HG02852 (cell line): ENCODE results near the gene TXNL4B.
A peak's percentile ranks its signal among the peaks of the same experiment; 100 is the strongest.

ENCODE experiments used
- ATAC-seq: cut with Tn5 transposase; IDR thresholded peaks from one replicate; pipeline ENCODE4 v1.9.1; 2021; ENCODE audit warnings: mild to moderate bottlenecking, moderate library complexity; ENCODE audit not compliant: unreplicated experiment

Gene TXNL4B

DNA sequence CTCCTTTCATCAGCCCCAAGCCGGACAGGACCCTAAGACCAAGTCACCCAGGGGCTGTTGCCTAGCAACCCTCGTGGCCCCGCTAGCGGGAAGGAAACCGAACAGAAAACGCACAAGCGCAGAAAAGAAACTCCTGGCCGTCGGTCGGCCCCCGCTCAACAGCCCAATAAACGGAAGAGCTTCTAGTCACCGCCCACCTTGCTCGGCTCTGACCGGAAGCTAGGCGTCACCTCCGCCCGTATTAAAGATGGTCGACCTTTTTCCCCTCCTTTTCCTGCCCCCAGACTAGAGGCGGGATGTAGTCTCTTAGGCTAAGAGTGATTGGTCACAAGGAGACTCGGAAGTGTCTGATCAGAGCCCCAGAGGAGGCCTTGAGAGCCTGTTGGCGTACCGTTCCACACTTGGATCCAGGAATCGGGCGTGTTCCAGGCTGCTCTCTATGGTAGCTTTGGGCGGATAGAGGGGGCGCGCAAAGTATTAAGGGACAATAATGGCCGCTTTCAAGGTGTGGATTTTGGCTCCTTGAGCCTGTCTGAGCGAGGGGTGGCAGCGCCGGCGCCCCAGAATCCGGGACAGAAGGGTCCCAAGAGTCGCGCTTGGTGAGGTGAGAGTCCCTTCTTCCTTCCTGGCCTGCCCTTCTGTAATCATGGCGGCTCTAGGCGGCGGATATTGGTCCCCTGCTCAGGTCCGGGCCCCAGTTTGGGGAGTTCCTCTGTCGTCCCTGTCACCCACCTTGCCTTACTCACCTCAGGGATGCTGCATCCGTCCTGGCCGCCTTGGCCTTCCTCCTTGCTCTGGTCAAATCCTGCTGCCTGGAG lies at the start of gene TXNL4B, which contains the start of gene DHX38:
Gene TXNL4B (minus strand): TSS at position 173 of the 818 bp plus-strand sequence. CDS start 2,871 bp downstream, outside the sequence.
Gene DHX38 (plus strand): TSS at position 400 of the 818 bp plus-strand sequence. CDS start 2,311 bp downstream, outside the sequence.
- peak; percentile 97 for ATAC-seq

DNA sequence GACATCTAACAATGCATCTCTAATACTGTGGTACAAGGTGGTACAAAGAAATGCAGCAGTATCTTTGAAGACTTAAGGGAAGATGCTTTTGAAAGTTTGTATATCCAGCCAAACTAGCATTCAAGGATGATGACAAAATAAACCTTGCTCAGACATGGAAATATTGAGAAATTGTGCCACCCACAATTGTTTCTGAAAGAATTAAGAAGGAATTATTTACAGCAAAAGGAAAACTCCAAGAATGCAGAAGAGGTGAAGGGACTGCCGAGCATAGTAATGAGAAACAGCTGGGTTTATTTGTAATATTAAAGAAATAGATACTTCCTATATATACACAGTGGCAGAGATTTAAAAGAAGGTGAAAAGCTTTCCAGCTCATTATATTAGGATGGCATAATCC lies 49.1 kb upstream of the TXNL4B start:
- no peak for ATAC-seq

DNA sequence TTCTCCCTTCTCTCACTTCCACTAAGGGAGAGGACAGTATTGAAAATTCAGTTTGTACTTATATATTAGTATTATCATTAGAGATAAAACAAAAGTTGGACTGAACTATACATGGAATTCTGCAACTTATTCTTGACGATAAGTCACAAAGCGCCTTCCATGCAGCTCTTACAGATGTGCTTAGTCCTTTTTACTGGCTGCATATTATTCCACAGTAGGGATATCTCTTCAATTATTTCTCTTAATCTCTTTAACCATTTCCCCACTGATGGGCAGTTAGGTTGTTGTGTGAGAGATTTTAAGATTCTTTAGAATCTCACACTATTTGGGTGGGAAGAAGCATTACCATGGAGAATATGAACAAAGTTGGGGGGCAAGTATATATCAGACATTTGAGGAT lies 46.5 kb upstream of the TXNL4B start:
- no peak for ATAC-seq

DNA sequence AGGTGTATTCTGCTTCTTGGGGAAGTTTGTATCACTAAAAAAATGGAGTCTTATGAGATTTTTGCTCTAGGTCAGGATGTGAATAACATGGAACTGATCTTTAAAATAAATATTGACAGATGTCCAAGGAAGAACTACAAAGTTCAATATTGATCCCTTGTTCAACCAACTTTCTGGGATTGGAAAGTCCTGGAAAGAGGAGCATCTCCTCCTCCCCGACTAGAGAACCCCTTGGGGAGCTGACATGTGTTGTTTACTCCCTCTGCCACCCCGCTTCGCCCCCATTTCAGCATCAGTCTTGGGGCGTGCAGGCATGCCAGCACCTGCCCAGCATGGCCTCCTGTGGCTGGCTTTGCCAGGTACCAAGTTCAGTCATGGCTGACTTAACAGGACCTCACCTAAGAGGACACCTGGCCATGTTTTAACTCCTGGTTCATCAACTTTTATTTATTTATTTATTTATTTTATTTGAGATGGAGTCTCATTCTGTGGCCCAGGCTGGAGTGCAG lies 44.7 kb upstream of the TXNL4B start:
- no peak for ATAC-seq

DNA sequence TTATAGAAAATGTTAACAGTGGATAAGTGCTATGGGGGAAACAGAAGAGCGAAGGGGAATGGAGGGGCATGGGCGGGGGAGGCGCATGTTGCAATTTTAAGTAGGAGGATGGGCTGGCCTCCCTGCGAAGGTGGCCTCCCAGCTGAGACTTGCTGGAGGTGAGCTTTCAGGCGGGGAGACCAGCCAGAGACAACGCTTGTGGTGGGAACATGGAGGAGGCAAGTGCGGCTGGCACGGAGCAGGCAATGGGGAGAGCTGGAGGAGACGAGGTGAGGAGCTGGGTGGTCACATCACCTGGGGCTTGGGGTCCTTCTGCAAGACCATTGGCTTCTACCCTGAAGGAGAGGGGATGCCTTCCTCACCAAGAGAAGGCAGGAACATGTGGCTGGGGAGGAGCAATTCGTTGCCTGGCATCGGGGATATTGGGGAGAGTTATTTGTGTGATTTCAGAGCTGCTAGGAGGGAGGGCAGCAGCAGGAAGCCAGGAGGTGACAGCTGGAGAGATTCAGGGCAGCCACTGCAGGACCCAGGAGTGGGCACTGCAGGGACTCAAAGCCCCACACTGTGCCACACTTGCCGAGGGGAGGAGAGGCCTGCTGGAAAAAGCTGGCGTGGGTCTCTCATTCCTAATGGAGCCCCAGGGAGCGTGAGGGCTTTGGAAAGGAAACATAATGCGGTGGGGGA lies 44.1 kb upstream of the TXNL4B start:
- no peak for ATAC-seq

DNA sequence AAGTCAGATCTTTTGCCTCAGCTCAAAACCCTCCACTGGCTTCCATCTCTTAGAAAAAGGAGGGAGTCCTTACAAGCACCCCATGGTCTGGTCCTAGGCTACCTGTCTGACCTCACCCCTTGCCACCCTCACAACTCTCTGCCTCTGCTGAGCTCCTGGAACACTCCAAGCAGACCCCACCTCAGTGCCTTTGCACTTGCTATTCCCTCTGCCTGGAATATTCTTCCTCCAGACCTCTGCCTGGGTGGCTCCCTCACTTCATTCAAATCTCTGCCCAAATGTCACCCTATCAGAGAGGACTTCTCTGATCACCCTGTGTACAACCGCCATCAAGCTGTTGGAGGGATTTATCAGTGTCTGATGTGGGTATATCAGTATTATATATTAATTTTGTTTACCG lies 41.1 kb upstream of the TXNL4B start:
- ATAC-seq: no peak

DNA sequence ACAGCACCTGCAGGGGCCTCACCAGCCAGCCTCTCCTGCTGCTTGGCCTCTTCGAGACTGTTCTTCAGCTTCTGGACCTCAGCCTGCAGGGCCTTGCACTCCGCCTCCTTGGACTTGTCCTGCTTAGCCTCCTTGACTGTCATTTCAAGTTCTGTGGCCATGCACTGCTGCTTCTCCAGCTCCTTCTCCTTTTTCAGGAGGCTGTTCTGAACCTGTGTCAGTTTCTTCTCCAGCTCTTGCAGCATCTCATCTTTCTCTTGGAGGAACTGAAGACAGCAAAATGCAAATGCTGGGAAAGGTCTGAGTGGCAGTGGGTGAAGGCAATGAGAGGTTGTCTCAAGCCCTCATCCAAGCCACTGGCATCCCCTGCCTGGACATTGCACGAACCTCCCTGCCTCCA lies 39.3 kb upstream of the TXNL4B start:
- ATAC-seq: no peak

DNA sequence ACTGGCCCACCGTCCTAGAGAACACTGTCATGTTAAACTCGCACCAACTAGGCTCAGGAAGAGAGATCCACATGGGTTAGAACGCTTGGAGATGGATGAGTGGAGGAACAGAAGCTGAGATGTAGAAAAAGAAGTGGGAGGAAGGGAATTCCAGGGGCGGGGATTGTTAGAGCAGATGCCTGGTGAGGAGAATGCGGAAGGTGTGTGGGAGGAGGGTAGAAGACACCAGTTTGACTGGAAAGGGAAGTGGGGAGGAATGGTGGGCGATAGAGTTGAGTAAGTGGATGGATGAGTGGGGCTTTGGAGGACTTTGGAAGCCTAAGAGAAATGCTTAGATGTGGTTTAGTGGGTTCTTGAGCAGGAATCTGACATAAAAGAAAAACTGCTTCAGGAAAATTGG lies 37.6 kb upstream of the TXNL4B start:
- no peak for ATAC-seq

DNA sequence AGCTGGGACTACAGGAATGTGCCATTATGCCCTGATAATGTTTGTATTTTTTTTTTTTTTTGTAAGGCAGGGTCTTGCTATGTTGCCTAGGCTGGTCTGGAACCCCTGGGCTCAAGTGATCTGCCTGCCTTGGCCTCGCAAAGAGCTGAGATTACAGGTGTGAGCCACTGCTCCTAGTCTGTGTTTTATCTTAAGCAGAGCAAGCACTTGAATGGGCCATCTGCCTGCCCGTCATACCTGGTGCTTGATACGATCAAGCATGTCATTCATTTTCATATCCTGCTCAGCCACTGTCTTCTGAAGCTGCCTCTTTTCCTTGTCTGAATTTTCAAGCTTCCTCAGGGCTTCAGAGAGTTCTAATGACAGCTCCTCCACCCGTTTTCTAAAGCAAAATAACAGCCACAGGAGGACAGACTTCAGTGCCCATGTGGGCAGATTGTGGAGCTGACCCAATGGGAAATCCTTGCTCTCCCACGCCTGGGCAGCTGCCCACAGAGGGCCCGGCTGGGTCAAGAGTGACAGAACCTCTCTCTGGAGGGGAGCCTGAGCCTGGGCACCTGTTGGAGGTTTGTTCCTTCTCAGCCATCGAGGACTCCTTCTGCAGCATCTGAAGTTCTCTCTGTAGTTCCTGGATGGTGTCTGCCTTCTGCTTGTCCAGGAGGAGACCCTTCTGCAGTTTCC lies 36.7 kb upstream of the TXNL4B start:
- no peak for ATAC-seq

DNA sequence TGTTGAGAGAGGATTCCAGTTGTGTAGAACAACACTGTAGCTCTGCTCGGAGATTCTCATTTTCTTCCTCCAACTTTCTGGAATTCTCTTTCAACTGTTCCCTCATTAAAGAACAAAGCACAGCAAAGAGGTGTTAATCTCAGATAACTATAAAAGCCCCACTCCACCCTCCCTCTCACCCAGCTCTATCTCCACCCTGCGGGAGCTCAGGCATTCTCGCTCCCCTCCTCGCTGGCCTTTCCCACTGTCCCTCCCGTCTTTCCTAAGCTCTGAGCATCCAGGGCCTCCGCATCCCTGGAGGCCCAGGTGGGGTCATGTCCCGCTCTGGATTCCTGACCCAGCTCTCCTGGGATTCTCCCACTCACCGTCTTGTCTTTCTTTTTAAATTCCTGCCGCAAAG lies 35.3 kb upstream of the TXNL4B start:
- ATAC-seq: no peak

DNA sequence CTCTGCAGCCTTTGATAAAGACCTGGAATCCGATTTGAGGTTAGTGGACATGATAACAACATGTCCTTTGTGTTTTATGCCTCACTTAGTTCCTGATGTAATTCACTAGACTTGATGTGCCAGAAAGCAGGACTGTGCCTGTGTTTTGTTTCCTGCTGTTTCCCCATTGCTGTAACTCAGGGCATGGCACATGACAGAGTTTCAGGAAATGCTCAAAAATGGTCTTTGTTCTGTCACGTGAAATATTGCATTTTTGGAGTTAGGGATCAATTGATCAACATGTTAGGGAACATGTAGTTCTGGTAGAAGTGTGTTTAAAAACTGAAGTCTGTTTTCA lies 33.0 kb upstream of the TXNL4B start:
- ATAC-seq: no peak

DNA sequence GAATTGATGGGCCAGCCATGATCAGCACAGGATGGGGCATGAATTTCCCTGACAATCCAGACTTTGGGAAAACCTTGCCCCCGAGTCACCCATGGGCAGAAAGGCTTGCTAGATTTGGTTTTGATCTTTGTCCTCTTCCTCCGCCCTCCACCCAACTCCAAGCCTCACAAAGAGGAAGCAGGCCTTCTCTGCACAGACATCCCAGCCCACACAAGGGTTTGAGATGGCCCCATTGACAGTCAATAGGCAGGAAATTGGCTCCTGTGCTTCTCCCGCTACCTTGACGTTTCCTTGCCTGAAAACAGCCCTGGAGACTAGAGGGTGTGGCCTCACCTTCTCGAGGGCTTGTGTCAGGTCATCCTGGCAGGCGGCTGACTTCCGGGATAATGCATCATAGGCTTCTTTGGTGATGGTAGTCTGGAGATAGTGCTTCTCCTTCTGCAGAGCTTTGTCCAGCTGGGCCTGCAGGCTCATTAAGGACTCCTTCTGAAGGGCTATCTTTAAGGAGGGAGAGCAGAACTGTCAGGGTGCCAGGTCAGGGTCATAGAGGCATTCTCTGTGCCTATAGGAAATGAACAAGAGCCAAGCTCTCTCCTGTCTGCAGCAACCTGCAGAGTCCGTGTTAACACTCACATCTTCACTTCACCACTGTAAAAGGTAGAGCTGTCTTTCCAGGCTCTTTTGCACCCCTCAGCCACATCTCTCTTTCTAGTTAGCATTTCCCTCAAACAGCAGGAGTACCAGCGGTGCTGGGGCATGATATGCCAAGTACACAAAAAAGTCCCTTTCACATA lies 32.4 kb upstream of the TXNL4B start:
- no peak for ATAC-seq

DNA sequence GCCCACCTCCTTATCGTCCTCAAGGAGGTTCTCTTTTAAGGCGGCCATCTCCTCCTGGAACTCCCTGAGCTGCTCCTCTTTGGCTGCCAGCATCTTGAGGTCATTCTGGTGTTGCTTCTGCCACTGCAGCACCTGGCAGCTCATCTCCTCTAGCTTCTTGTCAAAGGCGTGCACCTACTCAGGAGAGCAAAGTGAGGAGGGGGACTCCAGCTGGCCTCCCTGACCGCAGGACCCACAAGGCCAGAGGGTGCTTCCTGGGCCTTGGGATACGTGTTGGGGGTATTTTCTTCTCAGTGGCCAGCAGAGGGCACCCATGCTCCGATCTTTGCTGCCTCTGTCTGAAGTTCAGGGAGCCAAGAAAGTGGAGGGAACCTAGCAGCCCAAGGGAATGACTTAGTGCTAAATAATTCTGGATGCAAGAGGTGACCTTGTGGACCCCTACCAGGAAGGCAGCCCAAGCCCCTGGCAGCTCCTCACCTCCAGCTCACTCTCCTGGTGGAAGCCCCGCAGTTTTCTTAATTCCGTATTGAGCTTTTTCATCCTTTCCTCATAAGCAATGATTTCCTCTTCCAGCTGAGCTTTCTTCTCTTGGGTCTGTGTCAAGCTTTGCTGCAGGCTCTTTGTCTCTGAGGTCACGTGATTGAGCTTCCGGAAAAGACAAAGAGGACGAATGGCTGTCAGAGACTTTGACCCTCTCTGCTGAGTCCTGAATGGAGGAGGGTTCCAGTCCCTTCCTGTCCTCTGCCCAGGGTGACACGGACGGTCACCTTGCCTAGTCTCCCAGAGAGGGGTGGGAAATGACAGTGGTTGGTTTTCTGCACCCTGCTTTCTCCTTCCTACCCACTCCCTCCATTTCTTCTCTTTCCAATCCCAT lies 31.6 kb upstream of the TXNL4B start:
- peak; percentile 59 for ATAC-seq

DNA sequence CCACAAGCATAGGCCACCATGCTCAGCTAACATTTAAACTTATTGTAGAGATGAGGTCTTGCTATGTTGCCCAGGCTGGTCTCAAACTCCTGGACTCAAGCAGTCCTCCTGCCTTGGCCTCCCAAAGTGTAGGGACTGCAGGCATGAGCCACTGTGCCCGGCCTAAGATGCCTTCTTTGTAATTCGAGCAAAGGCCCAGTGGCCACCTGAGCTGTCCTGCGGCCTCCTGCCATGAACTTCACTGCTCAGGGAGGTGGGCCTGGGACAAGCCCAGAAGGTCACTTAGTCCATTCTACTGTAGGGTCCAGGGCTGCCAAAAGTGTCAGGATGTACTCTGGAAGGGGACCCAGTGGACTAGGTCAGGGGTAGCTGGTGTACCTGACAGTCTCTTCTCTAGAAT lies 30.7 kb upstream of the TXNL4B start:
- no peak for ATAC-seq

DNA sequence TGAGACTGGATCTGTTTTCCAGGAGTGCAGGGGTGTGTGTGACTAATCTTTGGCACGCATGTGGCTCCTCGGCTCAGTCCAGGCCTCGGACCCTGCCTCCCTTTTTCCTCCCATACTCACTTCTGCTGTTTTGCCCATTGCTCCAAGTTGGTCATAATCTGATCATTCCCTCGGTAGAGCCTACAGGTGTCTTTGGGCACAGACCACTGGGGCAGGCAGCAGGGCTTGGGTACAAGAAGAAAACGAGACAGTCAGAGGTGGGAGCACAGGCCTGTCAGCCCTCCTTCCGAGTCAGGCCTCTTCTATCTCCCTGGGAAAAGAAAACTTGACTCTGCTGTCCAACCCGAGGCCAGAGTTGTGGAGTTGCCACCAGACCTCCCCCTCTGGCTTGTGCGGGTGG lies 30.0 kb upstream of the TXNL4B start:
- no peak for ATAC-seq

DNA sequence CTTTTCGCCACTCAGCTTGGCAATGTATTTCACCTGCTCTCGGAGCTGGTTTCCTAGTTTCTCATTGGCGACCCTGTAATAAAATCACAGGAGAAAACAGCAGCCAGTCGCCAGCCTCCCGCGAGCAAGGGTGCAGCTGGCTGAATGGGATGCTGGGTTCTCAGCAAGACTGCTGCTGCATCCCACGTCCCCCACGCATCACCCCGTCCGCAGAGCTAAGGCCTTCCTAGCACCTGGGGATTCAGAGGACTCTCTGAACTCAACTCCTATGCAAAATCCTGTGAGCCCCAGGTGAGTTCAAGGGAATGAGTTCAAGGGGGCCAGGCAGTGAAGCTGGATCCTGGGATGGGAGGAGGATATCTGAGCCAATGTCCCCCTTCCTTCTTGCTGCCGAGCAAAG lies 29.5 kb upstream of the TXNL4B start:
- no peak for ATAC-seq

DNA sequence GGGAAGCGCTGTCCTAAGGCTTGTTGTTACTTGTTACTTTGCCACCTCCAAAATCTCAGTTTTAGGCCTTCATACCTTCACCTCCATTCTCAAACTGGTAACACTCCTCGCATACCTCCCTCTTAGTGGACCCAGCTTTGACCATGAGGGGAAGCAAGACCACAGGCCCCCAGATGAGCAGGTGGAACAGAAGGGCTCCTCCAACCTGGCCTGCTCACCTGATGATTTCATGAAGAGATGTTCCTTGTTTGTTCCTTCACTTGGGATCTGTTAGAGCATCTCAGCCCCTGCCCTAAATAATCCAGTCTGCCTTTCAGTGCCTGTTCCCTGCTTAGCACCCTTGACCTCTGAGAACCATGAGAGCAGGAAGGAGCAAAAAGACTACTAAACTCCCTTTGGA lies 28.9 kb upstream of the TXNL4B start:
- ATAC-seq: no peak

DNA sequence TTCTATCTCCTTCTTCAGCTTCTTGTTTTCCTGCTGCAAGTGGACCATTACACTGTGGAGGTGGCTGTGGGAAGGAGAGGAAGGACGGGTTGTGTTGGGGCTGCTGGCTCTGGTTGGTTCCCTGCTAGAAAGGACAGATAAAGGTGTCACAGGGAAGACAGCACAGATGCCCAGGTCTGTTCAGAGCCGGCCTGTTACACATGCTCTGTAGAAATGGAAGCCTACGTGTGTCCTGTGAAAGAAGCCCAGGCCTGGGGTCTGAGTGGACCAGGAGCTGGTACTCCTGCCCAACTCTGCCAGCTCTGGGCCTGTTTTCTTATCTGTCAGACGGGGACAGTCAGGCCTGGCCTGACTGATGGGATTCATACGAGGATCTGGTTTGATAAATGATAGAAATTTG lies 26.6 kb upstream of the TXNL4B start:
- no peak for ATAC-seq

DNA sequence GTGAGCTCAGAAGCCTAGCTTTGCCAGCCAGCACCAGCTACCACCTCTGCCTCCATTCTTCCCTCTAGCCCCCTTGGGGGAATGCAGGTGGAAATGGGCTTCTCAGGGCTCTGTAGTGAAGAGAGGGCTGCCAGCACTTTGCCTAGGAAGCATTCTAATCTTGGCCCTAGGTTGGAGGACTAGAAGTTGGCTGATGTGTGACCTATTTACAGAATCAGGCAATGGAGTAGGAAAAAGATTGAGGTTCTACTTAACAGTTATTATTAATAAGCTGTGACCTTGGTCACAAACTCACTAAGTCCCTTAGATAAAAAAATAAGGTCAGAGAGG lies 20.2 kb upstream of the TXNL4B start:
- ATAC-seq: no peak
